Measurements from ENCODE around the gene WFIKKN2.

WFIKKN2 gene

DNA sequence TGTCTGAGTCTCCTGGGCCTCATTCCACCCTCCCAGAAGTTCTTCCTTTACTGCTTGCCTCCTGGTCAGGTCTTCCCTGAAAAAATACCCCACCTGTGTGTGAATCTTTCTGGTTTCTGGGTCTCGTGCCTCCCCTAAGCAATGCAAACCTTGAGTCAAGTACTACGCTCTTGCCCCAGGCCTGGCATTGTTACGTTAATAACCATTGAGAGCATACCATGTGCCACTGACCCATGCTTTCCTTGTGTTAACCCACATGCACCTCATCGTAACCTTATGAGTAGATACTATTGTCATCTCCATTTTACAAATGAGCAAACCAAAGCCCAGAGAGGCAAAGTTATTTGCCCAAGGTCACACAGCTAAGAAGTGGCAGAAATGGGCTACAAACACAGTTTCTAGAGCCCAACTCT lies 56.2 kb downstream of the WFIKKN2 start:
- no peak for DNase-seq (ENCODE audit: low spot score)
- TF ChIP-seq, protein P1, sequence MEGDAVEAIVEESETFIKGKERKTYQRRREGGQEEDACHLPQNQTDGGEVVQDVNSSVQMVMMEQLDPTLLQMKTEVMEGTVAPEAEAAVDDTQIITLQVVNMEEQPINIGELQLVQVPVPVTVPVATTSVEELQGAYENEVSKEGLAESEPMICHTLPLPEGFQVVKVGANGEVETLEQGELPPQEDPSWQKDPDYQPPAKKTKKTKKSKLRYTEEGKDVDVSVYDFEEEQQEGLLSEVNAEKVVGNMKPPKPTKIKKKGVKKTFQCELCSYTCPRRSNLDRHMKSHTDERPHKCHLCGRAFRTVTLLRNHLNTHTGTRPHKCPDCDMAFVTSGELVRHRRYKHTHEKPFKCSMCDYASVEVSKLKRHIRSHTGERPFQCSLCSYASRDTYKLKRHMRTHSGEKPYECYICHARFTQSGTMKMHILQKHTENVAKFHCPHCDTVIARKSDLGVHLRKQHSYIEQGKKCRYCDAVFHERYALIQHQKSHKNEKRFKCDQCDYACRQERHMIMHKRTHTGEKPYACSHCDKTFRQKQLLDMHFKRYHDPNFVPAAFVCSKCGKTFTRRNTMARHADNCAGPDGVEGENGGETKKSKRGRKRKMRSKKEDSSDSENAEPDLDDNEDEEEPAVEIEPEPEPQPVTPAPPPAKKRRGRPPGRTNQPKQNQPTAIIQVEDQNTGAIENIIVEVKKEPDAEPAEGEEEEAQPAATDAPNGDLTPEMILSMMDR (IDR thresholded peaks at IDR 0.05; ENCODE audit: extremely low read depth, missing control alignments) = no peak

All from GM20000 (cell line).